ENCODE data around the gene ZG16. TPM values are rescaled to one million over a fixed set of nuclear protein-coding genes. Genes with fewer than 3 reads are reported as not detected.

Gene ZG16
- total and polyA plus RNA-seq, 2 of the 8 experiments (the other 6 are each of a cell fraction or from before 2014, with no cell fraction given): not detected

GRCh38 chr16:29753516-29753915 is 24.5 kb upstream of the ZG16 start:
- Histone ChIP-seq H2BK15ac (ENCODE audit: low read length) (no peak overlapping the region), H3K14ac (ENCODE audit: insufficient read length) (no peak overlapping the region), H4K8ac (ENCODE audit: extremely low read depth, insufficient read depth, low read length) (no peak overlapping the region), H2AFZ (ENCODE audit: low read length) (no peak overlapping the region), H3K18ac (ENCODE audit: extremely low read depth, low read length) (no peak overlapping the region), H3K79me1 (ENCODE audit: low read depth, low read length) (no peaks in the 10 kb centered on the region), H3K79me2 (ENCODE audit: control insufficient read depth in 1 of 2, insufficient read depth in 2 of 2, low read length in 2 of 2) (no peaks in the 10 kb centered on the region), H3K9ac (replicated peaks in 1 of 4; ENCODE audit: extremely low read depth in 1 of 4, low read depth in 3 of 4, low read length in 3 of 4) (no peak overlapping the region), H4K5ac (ENCODE audit: insufficient read length, low read depth, low read length) (no peak overlapping the region), H3K23ac (ENCODE audit: insufficient read length) (no peak overlapping the region), H3K4me2 (ENCODE audit: insufficient read depth in 1 of 2, low read depth in 2 of 2, low read length in 2 of 2) (no peak overlapping the region), H3K27me3 (replicated peaks in 1 of 4; ENCODE audit: control insufficient read depth in 3 of 4, extremely low read depth in 1 of 4, insufficient read depth in 3 of 4, low read length in 3 of 4) (no peaks in the 10 kb centered on the region), H3K9me3 (ENCODE audit: insufficient read depth in 2 of 2, low read depth in 1 of 2, low read length in 1 of 2) (peaks cover 1 to 2% of the 10 kb centered on the region in 2 experiments; a peak in 2 of 4 replicates), H3K36me3 (ENCODE audit: control insufficient read depth in 2 of 4, insufficient read depth in 4 of 4, low read length in 3 of 4) (peaks cover 0 to 2% (median 0%) of the 10 kb centered on the region in 4 experiments; a peak in 1 of 8 replicates), H2BK5ac (ENCODE audit: low read depth, low read length) (no peak overlapping the region), H2BK120ac (replicated peaks; ENCODE audit: low read depth, low read length) (no peak overlapping the region), H3K23me2 (ENCODE audit: low read depth, low read length) (no peaks in the 10 kb centered on the region), H2BK20ac (ENCODE audit: low read length) (no peak overlapping the region), H4K91ac (replicated peaks; ENCODE audit: insufficient read length, low read length) (no peak overlapping the region), H2BK12ac (ENCODE audit: low read depth, low read length) (no peak overlapping the region), H3K4me3 (ENCODE audit: extremely low read depth in 1 of 4, insufficient read depth in 2 of 4, low read depth in 3 of 4, low read length in 4 of 4) (no peak overlapping the region), H3K4me1 (replicated peaks in 1 of 4; ENCODE audit: control insufficient read depth in 3 of 4, insufficient read depth in 4 of 4, low read length in 3 of 4) (no peaks in the 10 kb centered on the region), H3K4ac (replicated peaks; ENCODE audit: insufficient read length, low read depth, low read length) (no peak overlapping the region), H2AK5ac (ENCODE audit: low read depth, low read length) (no peak overlapping the region), H3K56ac (replicated peaks; ENCODE audit: insufficient read length, low read depth, low read length) (no peak overlapping the region), H3K27ac (ENCODE audit: low read depth, low read length) (no peak overlapping the region), H4K20me1 (replicated peaks in 1 of 2; ENCODE audit: control insufficient read depth in 1 of 2, insufficient read depth in 2 of 2, low read length in 2 of 2) (no peaks in the 10 kb centered on the region)
- 81% methylated on average over 1 of the region's 1 CpG; no CpG with 5 or more reads in 1 of the 2 experiments for WGBS, 2 experiments (ENCODE audit: extremely low coverage in 1 of 2, insufficient coverage in 1 of 2, insufficient read length in 1 of 2, insufficient replicate concordance in 2 of 2, low coverage in 1 of 2, low lambda C conversion rate in 2 of 2, missing lambda C conversion rate in 1 of 2)
- ChIA-PET POLR2A (ENCODE audit: partially characterized antibody) (interaction anchor here (1.0 to 3.6 kb wide), 5 partner anchors 11 to 17 kb away, joined by 3 to 17 read pairs (median 5); no protein-coding TSS in a partner anchor), CTCF (ENCODE audit: partially characterized antibody) (interaction anchor here (0.6 to 7.0 kb wide), 4 partner anchors 24 to 67 kb away, joined by 3 to 29 read pairs (median 4); no protein-coding TSS in a partner anchor)
- TF ChIP-seq RAD21 (IDR thresholded peaks at IDR 0.05 in 1 of 2, conservative IDR thresholded peaks at IDR 0.05 in 1 of 2; ENCODE audit: low read depth in 2 of 2, low read length in 2 of 2): no peak
- TF ChIP-seq HDAC2 (IDR thresholded peaks at IDR 0.05; ENCODE audit: borderline replicate concordance in 1 of 2, low read depth in 2 of 2, low read length in 2 of 2): no peak
- no peak for TF ChIP-seq RXRA (IDR thresholded peaks at IDR 0.05; ENCODE audit: insufficient read depth, low read depth, low read length)
- no peak for TF ChIP-seq SRF (IDR thresholded peaks at IDR 0.05; ENCODE audit: low read depth, low read length)
- no peak for TF ChIP-seq MAFK (IDR thresholded peaks at IDR 0.05; ENCODE audit: low read depth, low read length)
- TF ChIP-seq ATF2 (IDR thresholded peaks at IDR 0.05; ENCODE audit: low read length): no peak
- no peak for TF ChIP-seq SP4 (IDR thresholded peaks at IDR 0.05; ENCODE audit: low read length)
- TF ChIP-seq KDM5A (IDR thresholded peaks at IDR 0.05; ENCODE audit: low read length): no peak
- DNase-seq (ENCODE audit: low read depth in 1 of 2, low spot score in 2 of 2) (no peak), FAIRE-seq (no peak)
